A549 (cell line): Measurements from ENCODE around the gene MKNK2.

ENCODE experiments used
- EP300 ChIP-seq, 2 experiments: fragments of >200 bp; sonication (Bioruptor Twin); formaldehyde crosslinking; IDR thresholded peaks; 2 replicates in 1 of 2; 3 replicates in 1 of 2; pipeline ENCODE4 v1.6.1; 2016 to 2017
- POLR2A ChIP-seq: IDR thresholded peaks from 2 replicates; pipeline ENCODE4 v1.6.1; 2012; ENCODE audit warnings: mild to moderate bottlenecking, low read length
- TF ChIP-seq, protein P1 (sequence below): fragments of >200 bp; sonication (Bioruptor Twin); formaldehyde crosslinking; IDR thresholded peaks from 3 replicates; pipeline ENCODE4 v1.5.1; 2016
- TF ChIP-seq, protein P2 (sequence below): fragments of 250-450 bp; sonication (Bioruptor Pico); IDR thresholded peaks from 2 replicates; pipeline ENCODE4 v1.5.0; 2021; ENCODE audit warnings: mild to moderate bottlenecking, moderate library complexity, borderline replicate concordance
- TF ChIP-seq, protein P3 (sequence below): fragments of 200-600 bp; sonication (generic); IDR thresholded peaks from 2 replicates; pipeline ENCODE4 v1.6.1; 2016; ENCODE audit warnings: antibody characterized with exemption, mild to moderate bottlenecking, moderate library complexity

DNA sequence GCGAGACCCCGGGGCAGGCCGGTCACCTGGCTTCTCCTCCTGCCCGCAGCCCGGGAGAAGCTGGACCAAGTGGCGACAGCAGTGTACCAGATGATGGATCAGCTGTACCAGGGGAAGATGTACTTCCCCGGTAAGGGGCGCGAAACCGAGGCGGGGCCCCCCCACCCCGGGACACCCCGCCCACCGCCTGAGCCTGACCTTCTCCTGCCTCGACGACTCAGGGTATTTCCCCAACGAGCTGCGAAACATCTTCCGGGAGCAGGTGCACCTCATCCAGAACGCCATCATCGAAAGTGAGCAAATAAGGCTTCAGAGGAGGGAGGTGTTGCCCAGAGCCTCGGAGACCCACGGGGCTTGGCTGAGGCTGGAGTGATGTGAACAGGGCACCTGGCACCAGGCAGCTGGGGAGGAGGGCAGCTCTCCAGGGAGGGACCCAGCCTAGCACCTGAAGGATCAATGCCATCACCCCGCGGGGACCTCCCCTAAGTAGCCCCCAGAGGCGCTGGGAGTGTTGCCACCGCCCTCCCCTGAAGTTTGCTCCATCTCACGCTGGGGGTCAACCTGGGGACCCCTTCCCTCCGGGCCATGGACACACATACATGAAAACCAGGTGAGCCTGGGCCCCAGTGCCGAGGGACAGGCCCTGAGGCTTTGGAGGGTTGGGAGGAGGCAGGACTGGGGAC, 46.3 kb upstream of the MKNK2 start:
- TF ChIP-seq EP300 (IDR thresholded peaks at IDR 0.05), result no peak
- TF ChIP-seq, protein P1, sequence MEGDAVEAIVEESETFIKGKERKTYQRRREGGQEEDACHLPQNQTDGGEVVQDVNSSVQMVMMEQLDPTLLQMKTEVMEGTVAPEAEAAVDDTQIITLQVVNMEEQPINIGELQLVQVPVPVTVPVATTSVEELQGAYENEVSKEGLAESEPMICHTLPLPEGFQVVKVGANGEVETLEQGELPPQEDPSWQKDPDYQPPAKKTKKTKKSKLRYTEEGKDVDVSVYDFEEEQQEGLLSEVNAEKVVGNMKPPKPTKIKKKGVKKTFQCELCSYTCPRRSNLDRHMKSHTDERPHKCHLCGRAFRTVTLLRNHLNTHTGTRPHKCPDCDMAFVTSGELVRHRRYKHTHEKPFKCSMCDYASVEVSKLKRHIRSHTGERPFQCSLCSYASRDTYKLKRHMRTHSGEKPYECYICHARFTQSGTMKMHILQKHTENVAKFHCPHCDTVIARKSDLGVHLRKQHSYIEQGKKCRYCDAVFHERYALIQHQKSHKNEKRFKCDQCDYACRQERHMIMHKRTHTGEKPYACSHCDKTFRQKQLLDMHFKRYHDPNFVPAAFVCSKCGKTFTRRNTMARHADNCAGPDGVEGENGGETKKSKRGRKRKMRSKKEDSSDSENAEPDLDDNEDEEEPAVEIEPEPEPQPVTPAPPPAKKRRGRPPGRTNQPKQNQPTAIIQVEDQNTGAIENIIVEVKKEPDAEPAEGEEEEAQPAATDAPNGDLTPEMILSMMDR, result no peak
- TF ChIP-seq, protein P2, sequence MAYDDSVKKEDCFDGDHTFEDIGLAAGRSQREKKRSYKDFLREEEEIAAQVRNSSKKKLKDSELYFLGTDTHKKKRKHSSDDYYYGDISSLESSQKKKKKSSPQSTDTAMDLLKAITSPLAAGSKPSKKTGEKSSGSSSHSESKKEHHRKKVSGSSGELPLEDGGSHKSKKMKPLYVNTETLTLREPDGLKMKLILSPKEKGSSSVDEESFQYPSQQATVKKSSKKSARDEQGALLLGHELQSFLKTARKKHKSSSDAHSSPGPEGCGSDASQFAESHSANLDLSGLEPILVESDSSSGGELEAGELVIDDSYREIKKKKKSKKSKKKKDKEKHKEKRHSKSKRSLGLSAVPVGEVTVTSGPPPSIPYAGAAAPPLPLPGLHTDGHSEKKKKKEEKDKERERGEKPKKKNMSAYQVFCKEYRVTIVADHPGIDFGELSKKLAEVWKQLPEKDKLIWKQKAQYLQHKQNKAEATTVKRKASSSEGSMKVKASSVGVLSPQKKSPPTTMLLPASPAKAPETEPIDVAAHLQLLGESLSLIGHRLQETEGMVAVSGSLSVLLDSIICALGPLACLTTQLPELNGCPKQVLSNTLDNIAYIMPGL, result no peak
- TF ChIP-seq POLR2A, result no peak
- TF ChIP-seq, protein P3, sequence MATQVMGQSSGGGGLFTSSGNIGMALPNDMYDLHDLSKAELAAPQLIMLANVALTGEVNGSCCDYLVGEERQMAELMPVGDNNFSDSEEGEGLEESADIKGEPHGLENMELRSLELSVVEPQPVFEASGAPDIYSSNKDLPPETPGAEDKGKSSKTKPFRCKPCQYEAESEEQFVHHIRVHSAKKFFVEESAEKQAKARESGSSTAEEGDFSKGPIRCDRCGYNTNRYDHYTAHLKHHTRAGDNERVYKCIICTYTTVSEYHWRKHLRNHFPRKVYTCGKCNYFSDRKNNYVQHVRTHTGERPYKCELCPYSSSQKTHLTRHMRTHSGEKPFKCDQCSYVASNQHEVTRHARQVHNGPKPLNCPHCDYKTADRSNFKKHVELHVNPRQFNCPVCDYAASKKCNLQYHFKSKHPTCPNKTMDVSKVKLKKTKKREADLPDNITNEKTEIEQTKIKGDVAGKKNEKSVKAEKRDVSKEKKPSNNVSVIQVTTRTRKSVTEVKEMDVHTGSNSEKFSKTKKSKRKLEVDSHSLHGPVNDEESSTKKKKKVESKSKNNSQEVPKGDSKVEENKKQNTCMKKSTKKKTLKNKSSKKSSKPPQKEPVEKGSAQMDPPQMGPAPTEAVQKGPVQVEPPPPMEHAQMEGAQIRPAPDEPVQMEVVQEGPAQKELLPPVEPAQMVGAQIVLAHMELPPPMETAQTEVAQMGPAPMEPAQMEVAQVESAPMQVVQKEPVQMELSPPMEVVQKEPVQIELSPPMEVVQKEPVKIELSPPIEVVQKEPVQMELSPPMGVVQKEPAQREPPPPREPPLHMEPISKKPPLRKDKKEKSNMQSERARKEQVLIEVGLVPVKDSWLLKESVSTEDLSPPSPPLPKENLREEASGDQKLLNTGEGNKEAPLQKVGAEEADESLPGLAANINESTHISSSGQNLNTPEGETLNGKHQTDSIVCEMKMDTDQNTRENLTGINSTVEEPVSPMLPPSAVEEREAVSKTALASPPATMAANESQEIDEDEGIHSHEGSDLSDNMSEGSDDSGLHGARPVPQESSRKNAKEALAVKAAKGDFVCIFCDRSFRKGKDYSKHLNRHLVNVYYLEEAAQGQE, result no peak
